Skin of body (tissue), 2 donors: ENCODE measurements around the gene PANX1. TPM values are rescaled to one million over a fixed set of nuclear protein-coding genes. Genes with fewer than 3 reads are reported as not detected.

Experiments
- DNase-seq: peaks from one replicate; lab custom pipeline; 2025; lab: John Stamatoyannopoulos, UW
- total RNA-seq: library from RNA; depleted of rRNA; stranded (reverse); fragments of >200 nt; gene quantifications from one replicate; pipeline ENCODE4 v1.2.3, GENCODE V29; 2014

The PANX1 gene
- total RNA-seq, 1 donor from 2014 or later, result 38.8 TPM

- DNase-seq, result no peak
Measured at GRCh38 chr11:94184362-94184761, 55.7 kb downstream of the PANX1 start.

DNA sequence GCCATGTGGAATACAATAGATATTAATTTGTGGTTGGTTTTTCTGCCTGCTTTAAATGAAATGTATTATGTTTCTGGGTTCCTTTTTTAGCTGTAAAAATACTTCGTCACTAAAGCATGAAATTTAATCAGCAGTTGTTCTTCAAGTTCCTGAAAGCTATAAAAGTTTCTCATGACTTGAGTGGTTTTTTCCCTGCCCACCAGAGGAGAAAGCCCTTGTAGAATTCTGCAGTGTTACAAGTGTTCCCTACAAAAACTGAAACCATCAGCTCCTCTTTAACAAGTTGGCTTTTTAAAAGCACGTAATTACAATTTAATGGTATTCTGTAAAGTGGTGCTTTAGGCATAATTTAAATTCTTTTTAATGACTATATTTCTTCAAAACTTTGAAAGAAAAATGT is 56.2 kb downstream of the PANX1 start:
- DNase-seq, result peak; percentile 14

DNA sequence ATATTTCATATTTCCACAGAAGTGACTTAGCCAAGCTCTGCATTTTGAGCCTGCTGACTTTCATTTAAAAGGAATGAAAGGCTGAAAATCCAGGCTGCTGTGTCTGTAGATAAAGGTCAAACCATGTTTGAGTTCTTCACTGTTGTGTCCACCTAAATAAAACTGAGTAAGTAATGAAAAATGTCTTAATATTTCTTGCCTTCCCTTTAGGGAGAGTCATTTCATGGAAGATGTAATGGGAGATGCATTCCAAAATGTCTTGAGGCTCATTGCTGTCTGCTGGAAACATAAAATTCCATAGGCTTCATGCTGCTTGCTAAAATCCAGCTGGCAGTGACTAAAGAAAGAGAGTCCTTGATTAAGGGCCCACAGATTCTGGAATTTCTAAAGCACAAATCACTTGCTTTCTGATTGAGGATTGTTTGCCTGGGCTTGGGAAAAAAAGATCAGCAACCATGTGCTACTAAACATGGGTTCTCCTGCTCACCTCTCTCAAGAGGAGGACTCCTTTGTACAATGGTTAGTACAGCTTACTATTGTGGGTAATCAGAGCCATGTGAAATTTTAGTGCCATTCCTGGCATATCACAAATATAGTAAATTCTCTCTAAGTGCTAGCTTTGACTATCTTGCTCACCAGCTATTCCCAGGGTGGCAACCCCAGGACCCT is 56.9 kb downstream of the PANX1 start:
- peak; percentile 71 for DNase-seq

- DNase-seq, result no peak
Measured at GRCh38 chr11:94186342-94187203, 57.9 kb downstream of the PANX1 start.

- no peak for DNase-seq
Measured at GRCh38 chr11:94193288-94193687, 64.6 kb downstream of the PANX1 start.

GRCh38 chr11:94194712-94195111 is 66.1 kb downstream of the PANX1 start:
- DNase-seq, result no peak

GRCh38 chr11:94196363-94196762 is 67.7 kb downstream of the PANX1 start:
- no peak for DNase-seq

- no peak for DNase-seq
Measured at GRCh38 chr11:94198718-94199117, 70.1 kb downstream of the PANX1 start.

DNA sequence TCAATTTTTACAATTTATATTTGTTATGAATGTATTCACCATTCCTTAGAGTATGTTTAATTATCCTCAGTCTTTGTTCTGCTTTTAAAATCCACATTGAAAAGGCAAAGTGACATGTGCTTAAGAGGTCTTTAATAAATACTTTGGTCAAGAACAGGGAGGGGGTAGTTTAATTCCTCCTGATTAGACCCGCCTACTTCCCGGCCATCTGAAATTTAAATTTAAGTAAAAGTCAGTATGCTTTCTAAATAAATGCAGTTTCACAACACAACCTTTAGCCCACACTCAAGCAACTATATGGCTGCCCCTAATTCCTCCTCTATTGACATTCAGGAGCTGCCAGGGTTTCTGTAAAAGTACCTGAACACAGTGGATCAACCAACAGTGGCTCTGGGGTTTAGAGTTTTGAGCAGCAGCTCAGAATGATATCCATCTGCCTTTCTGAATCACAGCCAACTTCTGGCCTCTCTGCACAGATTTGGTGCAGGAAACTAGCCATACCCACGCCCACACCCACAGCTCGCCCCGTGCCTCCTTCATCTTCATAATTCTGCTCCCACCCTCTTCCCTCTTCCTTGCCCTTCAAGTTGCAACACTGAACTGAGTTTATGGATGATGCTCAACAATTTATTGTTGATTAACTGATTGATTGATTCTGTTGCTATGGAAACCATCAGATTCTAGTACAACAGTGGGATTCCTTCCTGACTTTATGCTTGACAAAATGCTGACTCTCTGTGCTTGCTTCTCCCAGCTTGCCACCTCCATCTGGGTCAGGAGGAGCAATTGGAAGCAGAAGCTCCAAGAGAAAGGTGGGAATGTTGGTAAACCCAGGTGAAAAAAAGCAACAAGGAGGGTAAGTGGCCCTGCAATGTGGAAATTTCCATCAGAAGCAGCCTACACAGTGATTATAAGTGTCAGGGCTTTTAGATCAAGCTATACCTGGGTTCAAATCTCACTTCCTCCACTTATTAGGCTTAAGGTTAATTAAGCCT is 70.8 kb downstream of the PANX1 start:
- no peak for DNase-seq

- peak; percentile 10 for DNase-seq
Measured at GRCh38 chr11:94201004-94201465, 72.4 kb downstream of the PANX1 start.

- no peak for DNase-seq
Measured at GRCh38 chr11:94203070-94203469, 74.4 kb downstream of the PANX1 start.

DNA sequence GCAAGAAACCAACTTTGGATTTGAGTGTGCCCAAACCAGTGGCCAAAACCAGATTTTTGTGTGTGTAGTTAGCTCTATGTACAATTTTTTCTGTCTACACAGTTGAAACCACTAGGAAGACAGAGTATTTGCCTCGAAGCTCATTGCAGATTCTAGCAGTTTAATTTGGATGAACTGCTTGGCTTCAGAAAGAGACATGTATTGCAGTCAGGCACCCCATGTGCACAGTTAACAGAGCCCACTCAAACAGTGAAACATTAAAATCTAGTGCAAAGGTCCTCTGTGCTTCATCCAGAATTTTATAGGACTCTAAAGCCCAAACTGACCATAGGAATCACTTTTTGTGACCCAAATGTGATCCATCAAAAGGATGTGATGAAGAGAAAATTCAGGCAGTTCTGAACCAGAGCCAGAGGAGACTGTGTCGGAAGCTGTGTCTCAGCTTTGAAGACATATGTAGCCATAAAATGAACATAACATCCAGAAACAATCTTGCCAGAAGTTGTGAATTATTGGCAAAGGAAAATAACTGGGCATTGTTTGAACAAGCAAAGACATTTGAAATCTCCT is 82.7 kb downstream of the PANX1 start:
- DNase-seq, result no peak

DNA sequence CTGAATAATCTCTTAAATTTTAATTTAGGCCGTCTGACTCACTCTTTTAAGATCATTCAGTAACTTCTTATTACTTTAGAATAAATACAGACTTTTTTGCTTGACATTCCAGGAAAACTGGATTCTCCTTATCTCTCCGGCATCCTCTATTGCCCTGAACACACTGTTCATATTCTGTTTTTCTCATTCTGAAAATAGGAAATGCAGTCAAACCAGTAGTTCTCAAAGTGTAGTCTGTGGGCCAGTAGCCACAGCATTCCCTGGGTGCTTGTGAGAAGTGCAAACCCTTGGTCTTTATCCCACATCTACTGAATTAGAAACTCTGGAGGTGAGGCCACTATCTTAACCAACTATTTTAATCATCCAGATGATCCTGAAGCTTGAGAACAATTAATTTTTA is 84.3 kb downstream of the PANX1 start:
- DNase-seq, result no peak

- DNase-seq, result no peak
Measured at GRCh38 chr11:94217705-94218104, 89.1 kb downstream of the PANX1 start.

GRCh38 chr11:94218372-94218771 is 89.7 kb downstream of the PANX1 start:
- DNase-seq, result no peak

GRCh38 chr11:94219771-94220170 is 91.1 kb downstream of the PANX1 start:
- DNase-seq, result no peak

DNA sequence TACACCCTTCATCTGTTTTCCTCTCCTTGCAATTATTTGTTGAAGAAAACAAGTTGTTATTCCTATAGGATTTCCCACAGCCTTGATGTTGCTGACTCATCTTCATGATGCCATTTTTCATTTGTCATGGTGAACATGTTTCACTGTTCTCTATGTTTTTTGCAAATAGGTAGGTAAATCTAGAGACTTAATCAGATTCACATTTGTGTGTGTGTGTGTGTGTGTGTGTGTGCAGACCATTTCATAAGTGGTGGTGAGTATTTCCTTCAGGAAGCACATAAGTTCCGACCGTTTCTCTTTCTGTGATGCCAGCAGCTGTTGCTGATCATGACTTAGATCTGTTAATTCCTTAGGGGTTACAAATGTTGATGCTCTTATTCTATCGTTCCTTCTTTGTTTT is 95.4 kb downstream of the PANX1 start:
- no peak for DNase-seq
